Measurements from ENCODE around the gene XAGE3. TPM values are rescaled to one million over a fixed set of nuclear protein-coding genes. Genes with fewer than 3 reads are reported as not detected.
"Not testable (repeated sequence)": the region's sequence is repeated elsewhere in the genome, so short reads cannot be mapped to it uniquely, and the experiment has no call there.

Gene XAGE3
- polyA plus RNA-seq, 1 donor (not counting 4 experiments of a cell fraction or from before 2014, with no cell fraction given), result not detected

GRCh38 chrX:52852110-52852860 lies 15.6 kb downstream of the XAGE3 start:
- no peaks in the 10 kb centered on the region for H3K9me1 ChIP-seq (ENCODE audit: control insufficient read depth, extremely low read depth, insufficient read depth, low read length)
- no peaks in the 10 kb centered on the region for H3K79me2 ChIP-seq (ENCODE audit: control insufficient read depth, insufficient read depth, low read length)
- H3K36me3 ChIP-seq (ENCODE audit: control insufficient read depth in 2 of 2, extremely low read depth in 1 of 2, insufficient read depth in 2 of 2, low read length in 2 of 2), result no peaks in the 10 kb centered on the region
- dilution Hi-C loops (cut with MboI; ENCODE audit: extremely low pct_ligation_motif_present, low sequenced_read_pairs), result no loop called here
- H3K4me3 ChIP-seq (ENCODE audit: control insufficient read depth in 2 of 3, extremely low read depth in 1 of 3, insufficient read depth in 2 of 3, low read depth in 1 of 3, low read length in 3 of 3), result no peak overlapping the region
- H3K9ac ChIP-seq (ENCODE audit: control insufficient read depth, extremely low read depth, insufficient read depth, low read length), result no peak overlapping the region
- FAIRE-seq, result no peak
- H2AFZ ChIP-seq (ENCODE audit: control insufficient read depth, low read length), result no peak overlapping the region
- H3K4me1 ChIP-seq (ENCODE audit: control insufficient read depth, extremely low read depth, insufficient read depth, low read length), result peaks cover 5% of the 10 kb centered on the region
- DNase-seq (ENCODE audit: low read depth, low spot score), result no peak
- H3K27me3 ChIP-seq (ENCODE audit: control insufficient read depth, extremely low read depth, insufficient read depth, low read length), result no peaks in the 10 kb centered on the region
- no peaks in the 10 kb centered on the region for H3K9me3 ChIP-seq (ENCODE audit: control insufficient read depth, low read depth, low read length)
- H3K27ac ChIP-seq (ENCODE audit: control insufficient read depth, insufficient read depth, low read length), result no peak overlapping the region
- H4K20me1 ChIP-seq (ENCODE audit: control insufficient read depth, extremely low read depth, insufficient read depth, low read length), result no peaks in the 10 kb centered on the region
- TF ChIP-seq EZH2 (IDR thresholded peaks at IDR 0.05; ENCODE audit: low read length) (no peak), CTCF (optimal IDR thresholded peaks at IDR 0.05 in 1 of 3, IDR thresholded peaks at IDR 0.05 in 1 of 3, conservative IDR thresholded peaks at IDR 0.05 in 1 of 3; ENCODE audit: extremely low read depth in 1 of 3, insufficient read depth in 2 of 3, low read length in 3 of 3) (no peak)
- H3K4me2 ChIP-seq (ENCODE audit: control insufficient read depth, extremely low read depth, insufficient read depth, low read depth, low read length), result no peak overlapping the region

GRCh38 chrX:52843619-52844018 lies 24.3 kb downstream of the XAGE3 start:
- H3K9me3 ChIP-seq (ENCODE audit: control insufficient read depth, low read depth, low read length); H3K36me3 ChIP-seq (ENCODE audit: control insufficient read depth in 2 of 2, extremely low read depth in 1 of 2, insufficient read depth in 2 of 2, low read length in 2 of 2); H3K79me2 ChIP-seq (ENCODE audit: control insufficient read depth, insufficient read depth, low read length); H3K4me2 ChIP-seq (ENCODE audit: control insufficient read depth, extremely low read depth, insufficient read depth, low read depth, low read length); H3K4me1 ChIP-seq (ENCODE audit: control insufficient read depth, extremely low read depth, insufficient read depth, low read length); H3K27ac ChIP-seq (ENCODE audit: control insufficient read depth, insufficient read depth, low read length); H4K20me1 ChIP-seq (ENCODE audit: control insufficient read depth, extremely low read depth, insufficient read depth, low read length); H3K9ac ChIP-seq (ENCODE audit: control insufficient read depth, extremely low read depth, insufficient read depth, low read length); DNase-seq (ENCODE audit: low read depth, low spot score); H3K27me3 ChIP-seq (ENCODE audit: control insufficient read depth, extremely low read depth, insufficient read depth, low read length); dilution Hi-C loops (cut with MboI; ENCODE audit: extremely low pct_ligation_motif_present, low sequenced_read_pairs); H2AFZ ChIP-seq (ENCODE audit: control insufficient read depth, low read length); FAIRE-seq; H3K4me3 ChIP-seq (ENCODE audit: control insufficient read depth in 2 of 3, extremely low read depth in 1 of 3, insufficient read depth in 2 of 3, low read depth in 1 of 3, low read length in 3 of 3); H3K9me1 ChIP-seq (ENCODE audit: control insufficient read depth, extremely low read depth, insufficient read depth, low read length): not testable (repeated sequence)

GRCh38 chrX:52839137-52839536 lies 28.7 kb downstream of the XAGE3 start:
- no peaks in the 10 kb centered on the region for H3K9me1 ChIP-seq (ENCODE audit: control insufficient read depth, extremely low read depth, insufficient read depth, low read length)
- no peaks in the 10 kb centered on the region for H3K27me3 ChIP-seq (ENCODE audit: control insufficient read depth, extremely low read depth, insufficient read depth, low read length)
- H3K4me2 ChIP-seq (ENCODE audit: control insufficient read depth, extremely low read depth, insufficient read depth, low read depth, low read length), result no peak overlapping the region
- DNase-seq (ENCODE audit: low read depth, low spot score), result no peak
- no peak for FAIRE-seq
- dilution Hi-C loops (cut with MboI; ENCODE audit: extremely low pct_ligation_motif_present, low sequenced_read_pairs), result no loop called here
- H3K9ac ChIP-seq (ENCODE audit: control insufficient read depth, extremely low read depth, insufficient read depth, low read length), result no peak overlapping the region
- no peaks in the 10 kb centered on the region for H3K79me2 ChIP-seq (ENCODE audit: control insufficient read depth, insufficient read depth, low read length)
- no peaks in the 10 kb centered on the region for H3K36me3 ChIP-seq (ENCODE audit: control insufficient read depth in 2 of 2, extremely low read depth in 1 of 2, insufficient read depth in 2 of 2, low read length in 2 of 2)
- no peak for TF ChIP-seq EZH2 (IDR thresholded peaks at IDR 0.05; ENCODE audit: low read length)
- TF ChIP-seq CTCF (optimal IDR thresholded peaks at IDR 0.05 in 1 of 3, IDR thresholded peaks at IDR 0.05 in 1 of 3, conservative IDR thresholded peaks at IDR 0.05 in 1 of 3; ENCODE audit: extremely low read depth in 1 of 3, insufficient read depth in 2 of 3, low read length in 3 of 3), result no peak
- no peaks in the 10 kb centered on the region for H3K9me3 ChIP-seq (ENCODE audit: control insufficient read depth, low read depth, low read length)
- H3K4me3 ChIP-seq (ENCODE audit: control insufficient read depth in 2 of 3, extremely low read depth in 1 of 3, insufficient read depth in 2 of 3, low read depth in 1 of 3, low read length in 3 of 3), result no peak overlapping the region
- no peaks in the 10 kb centered on the region for H4K20me1 ChIP-seq (ENCODE audit: control insufficient read depth, extremely low read depth, insufficient read depth, low read length)
- H3K4me1 ChIP-seq (ENCODE audit: control insufficient read depth, extremely low read depth, insufficient read depth, low read length), result no peaks in the 10 kb centered on the region
- no peak overlapping the region for H3K27ac ChIP-seq (ENCODE audit: control insufficient read depth, insufficient read depth, low read length)
- no peak overlapping the region for H2AFZ ChIP-seq (ENCODE audit: control insufficient read depth, low read length)
